Loucy (cell line): ENCODE measurements around the gene HCK.

Experiments
- EZH2phosphoT487 ChIP-seq: fragments of 200-600 bp; IDR thresholded peaks from 2 replicates; pipeline ENCODE4 v1.6.1; 2018; ENCODE audit warnings: antibody characterized with exemption, mild to moderate bottlenecking, moderate library complexity, borderline replicate concordance
- TF ChIP-seq, protein P1 (sequence below): fragments of 200-600 bp; sonication (generic); conservative IDR thresholded peaks from 2 replicates; pipeline ENCODE4 v1.5.1; 2014; ENCODE audit warnings: mild to moderate bottlenecking, antibody characterized with exemption, low read length

DNA sequence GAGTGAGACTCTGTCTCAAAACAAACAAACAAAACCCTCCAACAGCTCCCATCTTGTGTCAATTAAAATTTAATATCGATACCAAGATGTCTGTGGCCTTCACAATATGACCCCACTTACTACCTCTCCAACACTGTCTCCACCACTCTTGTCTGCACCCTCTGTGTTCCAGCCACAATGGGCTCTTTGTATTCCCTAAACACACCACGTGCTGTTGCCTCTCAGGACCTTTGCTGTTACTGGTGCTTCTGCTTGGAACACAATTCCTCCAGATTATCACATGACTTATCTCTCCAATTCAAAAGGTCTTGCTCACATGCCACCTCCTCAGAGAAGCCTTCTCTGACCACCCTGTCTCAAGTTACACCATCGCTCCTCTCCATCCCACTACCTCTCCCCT is 6.0 kb upstream of the HCK start:
- TF ChIP-seq, protein P1, sequence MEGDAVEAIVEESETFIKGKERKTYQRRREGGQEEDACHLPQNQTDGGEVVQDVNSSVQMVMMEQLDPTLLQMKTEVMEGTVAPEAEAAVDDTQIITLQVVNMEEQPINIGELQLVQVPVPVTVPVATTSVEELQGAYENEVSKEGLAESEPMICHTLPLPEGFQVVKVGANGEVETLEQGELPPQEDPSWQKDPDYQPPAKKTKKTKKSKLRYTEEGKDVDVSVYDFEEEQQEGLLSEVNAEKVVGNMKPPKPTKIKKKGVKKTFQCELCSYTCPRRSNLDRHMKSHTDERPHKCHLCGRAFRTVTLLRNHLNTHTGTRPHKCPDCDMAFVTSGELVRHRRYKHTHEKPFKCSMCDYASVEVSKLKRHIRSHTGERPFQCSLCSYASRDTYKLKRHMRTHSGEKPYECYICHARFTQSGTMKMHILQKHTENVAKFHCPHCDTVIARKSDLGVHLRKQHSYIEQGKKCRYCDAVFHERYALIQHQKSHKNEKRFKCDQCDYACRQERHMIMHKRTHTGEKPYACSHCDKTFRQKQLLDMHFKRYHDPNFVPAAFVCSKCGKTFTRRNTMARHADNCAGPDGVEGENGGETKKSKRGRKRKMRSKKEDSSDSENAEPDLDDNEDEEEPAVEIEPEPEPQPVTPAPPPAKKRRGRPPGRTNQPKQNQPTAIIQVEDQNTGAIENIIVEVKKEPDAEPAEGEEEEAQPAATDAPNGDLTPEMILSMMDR = no peak
- no peak for TF ChIP-seq EZH2phosphoT487
